ENCODE results near the gene LRMDA. TPM values are rescaled to one million over a fixed set of nuclear protein-coding genes. Genes with fewer than 3 reads are reported as not detected.

The LRMDA gene
- total and polyA plus RNA-seq, 2 of the 13 experiments (the other 11 are each of a cell fraction or from before 2014, with no cell fraction given): 13.4 to 22.0 TPM

DNA sequence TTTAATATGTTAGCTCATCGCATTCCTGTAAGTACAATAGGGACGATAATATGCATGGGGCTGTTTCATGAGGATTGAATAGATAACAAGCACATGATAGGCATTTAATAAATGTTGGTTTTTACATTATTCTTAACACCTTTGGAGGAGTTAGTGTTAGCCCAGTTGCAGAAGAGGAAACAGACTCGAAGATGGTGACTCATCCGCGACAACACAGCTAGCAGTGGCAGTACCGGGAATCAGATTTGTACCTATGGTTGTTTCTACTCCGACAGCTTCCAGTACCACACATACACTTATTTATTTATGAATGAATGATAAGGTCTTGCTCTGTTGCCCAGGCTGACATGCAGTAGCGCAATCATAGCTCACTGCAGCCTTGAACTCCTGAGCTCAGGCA is 2.9 kb downstream of the LRMDA start:
- in situ Hi-C loops (cut with HindIII; ENCODE audit: extremely low pct_ligation_motif_present, low pct_unique_long_range_greater_than_20kb) (loop anchor here (5.0 kb wide), 1 partner anchor 63 kb away; no protein-coding TSS in a partner anchor), intact Hi-C loops (cut with micrococcal nuclease; ENCODE audit: unreplicated experiment) (loop anchor here (5.0 to 10.0 kb wide), 2 partner anchors 63 to 91 kb away; no protein-coding TSS in a partner anchor)
- ChIA-PET CTCF (ENCODE audit: low intra/inter-chr PET ratio, low total read pairs) (no interaction called here), POLR2A (interaction anchor here (3.7 to 12.3 kb wide), 2 partner anchors 25 to 31 kb away, joined by 9 to 219 read pairs; partner anchors contain the start of gene ZNF503)
- 95% methylated on average over 8 of the region's 8 CpGs for WGBS (ENCODE audit: low lambda C conversion rate)
- H3K9me3 ChIP-seq (ENCODE audit: low read length): no peaks in the 10 kb centered on the region
- peaks cover 90% of the 10 kb centered on the region for H3K4me1 ChIP-seq (ENCODE audit: insufficient read depth, low read length)
- BruUV-seq (replicated peaks): no TSS peak
- DNase-seq (ENCODE audit: low spot score) (no peak), FAIRE-seq (no peak), ATAC-seq (no peak)
- peaks cover 21% of the 10 kb centered on the region for H3K79me2 ChIP-seq (ENCODE audit: insufficient read depth, low read length)
- H3K4me2 ChIP-seq (ENCODE audit: low read depth, low read length): no peak overlapping the region
- H3K27ac ChIP-seq (ENCODE audit: extremely low read length, insufficient read depth, low read length): no peak overlapping the region
- no peak overlapping the region for H3K9ac ChIP-seq (ENCODE audit: insufficient read depth, low read depth, low read length)
- no peak overlapping the region for H2AFZ ChIP-seq (ENCODE audit: low read length)
- no peaks in the 10 kb centered on the region for H4K20me1 ChIP-seq (ENCODE audit: insufficient read depth, low read length)
- no peak overlapping the region for H3K4me3 ChIP-seq (replicated peaks in 1 of 3; ENCODE audit: insufficient read depth in 1 of 3, low read depth in 2 of 3, low read length in 3 of 3)
- H3K27me3 ChIP-seq (ENCODE audit: control insufficient read depth in 1 of 2, insufficient read depth in 2 of 2, low read length in 2 of 2): no peaks in the 10 kb centered on the region
- no peaks in the 10 kb centered on the region; a peak in 2 of 5 replicates for H3K36me3 ChIP-seq (replicated peaks in 1 of 2; ENCODE audit: control insufficient read depth in 1 of 2, insufficient read depth in 2 of 2, low read length in 2 of 2)
- no peak for TF ChIP-seq BCL6 (CRISPR knock-in tag; IDR thresholded peaks at IDR 0.05)
- TF ChIP-seq ZBED4 (CRISPR knock-in tag; IDR thresholded peaks at IDR 0.05; ENCODE audit: borderline replicate concordance): no peak
- TF ChIP-seq ZNF557 (CRISPR knock-in tag; IDR thresholded peaks at IDR 0.05): no peak
- TF ChIP-seq MED1 (CRISPR knock-in tag; IDR thresholded peaks at IDR 0.05): no peak
- TF ChIP-seq JDP2 (CRISPR knock-in tag; IDR thresholded peaks at IDR 0.05; ENCODE audit: borderline replicate concordance): no peak
- no peak for TF ChIP-seq ZNF468 (CRISPR knock-in tag; IDR thresholded peaks at IDR 0.05)
- 0 out of 2 replicates have a peak, but pooled peaks have one; percentile 46 for TF ChIP-seq FOSL2 (CRISPR knock-in tag; IDR thresholded peaks at IDR 0.05)
- TF ChIP-seq SATB2 (CRISPR knock-in tag; IDR thresholded peaks at IDR 0.05): no peak
- no peak for TF ChIP-seq KDM3A (CRISPR knock-in tag; IDR thresholded peaks at IDR 0.05; ENCODE audit: low read depth)
- no peak for TF ChIP-seq RBM39 (IDR thresholded peaks at IDR 0.05; ENCODE audit: low read depth, low read length, poor library complexity, severe bottlenecking)
- TF ChIP-seq SNAPC2 (CRISPR knock-in tag; IDR thresholded peaks at IDR 0.05): no peak
- TF ChIP-seq ZNF121 (CRISPR knock-in tag; IDR thresholded peaks at IDR 0.05): peak; percentile 62; the same call in 1 of the 2 replicates
- no peak for TF ChIP-seq PAX8 (CRISPR knock-in tag; IDR thresholded peaks at IDR 0.05; ENCODE audit: borderline replicate concordance)
- no peak for TF ChIP-seq ZNF260 (CRISPR knock-in tag; IDR thresholded peaks at IDR 0.05; ENCODE audit: borderline replicate concordance, low read depth)
- TF ChIP-seq SSRP1 (CRISPR knock-in tag; IDR thresholded peaks at IDR 0.05): no peak
- TF ChIP-seq PTBP1 (IDR thresholded peaks at IDR 0.05; ENCODE audit: low read depth, low read length, poor library complexity, severe bottlenecking): no peak
- no peak for TF ChIP-seq MIER3 (CRISPR knock-in tag; IDR thresholded peaks at IDR 0.05; ENCODE audit: borderline replicate concordance)

All from HepG2 (cell line).